ENCODE measurements around the gene RNF224.

DNA sequence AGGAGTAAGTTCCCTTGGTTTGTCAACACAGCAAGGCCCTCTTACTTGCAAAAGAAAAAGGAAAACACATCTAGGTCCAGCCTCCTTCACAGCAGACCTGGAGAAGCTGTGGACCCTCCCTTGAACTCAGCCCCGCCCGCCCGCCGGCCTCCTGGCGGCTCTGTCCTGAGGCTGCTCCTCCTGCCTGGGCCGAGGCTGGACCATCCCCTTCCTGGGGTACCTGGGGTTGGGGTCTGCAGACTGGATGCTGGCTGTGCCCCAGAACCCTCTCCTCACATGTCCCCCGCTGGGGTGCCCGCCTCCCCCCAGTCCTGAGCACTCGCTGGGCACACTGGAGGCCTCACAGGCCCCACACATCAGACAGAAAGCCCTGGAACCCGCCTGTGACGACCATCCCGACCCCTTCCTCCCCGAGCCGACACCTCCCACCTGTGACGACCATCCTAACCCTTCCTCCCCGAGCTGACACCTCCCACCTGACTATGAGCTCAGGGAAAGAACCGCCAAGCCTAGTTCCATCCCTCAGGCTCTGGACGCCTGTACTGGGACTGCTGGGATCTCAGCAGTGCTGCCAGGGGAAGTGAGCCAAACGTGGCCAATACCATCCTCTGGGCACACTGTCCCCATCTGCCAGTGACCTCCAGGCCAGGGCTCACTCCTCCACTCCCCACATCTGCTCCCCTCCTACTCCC lies 48.2 kb upstream of the RNF224 start:
- TF ChIP-seq SMC3 (IDR thresholded peaks at IDR 0.05; ENCODE audit: low read depth, low read length) = no peak
- TF ChIP-seq MXI1 (IDR thresholded peaks at IDR 0.05; ENCODE audit: low read depth, low read length) = no peak
- TF ChIP-seq NRF1 (IDR thresholded peaks at IDR 0.05; ENCODE audit: low read depth, low read length) = no peak

Data from SK-N-SH (cell line).